Putamen (tissue), 1 donor: ENCODE measurements around the gene KCNIP2.
A peak's percentile ranks its signal among the peaks of the same experiment; 100 is the strongest.

Experiments
- DNase-seq: peaks from one replicate; pipeline ENCODE4 v3.0.0-alpha.2; 2016; ENCODE audit warnings: low spot score

The KCNIP2 gene

GRCh38 chr10:101851411-101852116 is 8.0 kb upstream of the KCNIP2 start:
- no peak for DNase-seq

DNA sequence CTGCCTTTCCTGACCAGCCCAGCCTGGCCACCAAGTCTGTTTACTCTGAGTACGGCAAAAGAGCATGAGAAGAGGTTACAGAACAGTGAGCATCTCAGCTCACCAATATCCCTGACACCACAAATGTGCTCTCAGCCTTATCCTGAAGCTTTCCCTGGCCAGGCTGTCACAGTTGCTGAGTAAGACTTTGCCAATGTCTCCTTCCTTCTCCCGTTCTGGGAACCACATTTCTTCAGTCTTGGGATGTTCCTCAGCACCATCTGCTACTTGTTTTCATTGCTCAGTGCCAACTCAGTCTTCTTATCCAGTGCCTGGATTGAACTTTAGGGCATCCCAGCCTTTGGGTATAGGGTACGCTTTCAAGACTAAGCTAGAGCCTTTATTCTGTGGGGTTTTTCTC is 7.1 kb upstream of the KCNIP2 start:
- DNase-seq = no peak

DNA sequence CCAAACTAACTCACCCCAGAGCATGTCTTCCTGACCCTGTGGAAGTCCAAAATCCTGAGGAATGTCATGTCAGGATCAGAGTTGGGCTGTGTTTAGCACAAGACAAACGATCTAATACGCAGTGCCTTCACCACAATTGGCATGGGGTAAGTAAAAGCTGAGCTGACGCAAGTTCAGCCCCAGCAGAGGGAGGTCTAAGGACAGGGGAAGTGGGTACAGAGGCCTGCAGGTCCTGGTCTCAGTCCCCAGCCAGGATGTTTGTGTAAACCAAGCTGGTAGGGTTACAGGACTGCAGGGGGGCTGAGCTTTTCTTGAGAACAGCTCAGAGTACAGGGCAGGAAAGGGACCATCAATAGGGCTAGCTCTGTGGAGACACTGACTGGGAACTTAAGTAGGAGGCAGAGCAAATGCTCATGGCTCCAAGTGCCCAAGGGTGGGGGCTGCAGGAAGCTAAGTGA is 5.3 kb upstream of the KCNIP2 start:
- no peak for DNase-seq

DNA sequence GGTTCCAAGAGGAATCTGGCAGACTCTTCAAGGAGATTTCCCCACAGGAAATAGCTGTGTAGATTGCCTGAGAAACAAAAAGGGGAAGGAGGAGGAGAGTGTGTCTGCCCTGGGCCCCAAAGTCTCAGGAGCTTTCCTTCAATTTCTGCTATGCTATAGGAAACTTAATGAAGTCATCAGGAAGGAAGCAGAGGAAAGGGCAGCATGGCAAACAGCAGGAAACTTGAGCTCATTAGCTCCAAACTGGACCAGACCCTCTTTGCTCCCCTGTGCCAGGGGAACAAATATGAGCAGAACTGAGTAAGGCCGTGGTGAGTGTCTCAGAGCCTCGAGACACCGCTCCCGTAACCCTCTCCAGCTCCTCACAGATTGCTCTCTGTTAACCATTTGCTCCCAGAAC is 4.8 kb upstream of the KCNIP2 start:
- DNase-seq = no peak

GRCh38 chr10:101845893-101846292 is 2.3 kb upstream of the KCNIP2 start:
- no peak for DNase-seq

DNA sequence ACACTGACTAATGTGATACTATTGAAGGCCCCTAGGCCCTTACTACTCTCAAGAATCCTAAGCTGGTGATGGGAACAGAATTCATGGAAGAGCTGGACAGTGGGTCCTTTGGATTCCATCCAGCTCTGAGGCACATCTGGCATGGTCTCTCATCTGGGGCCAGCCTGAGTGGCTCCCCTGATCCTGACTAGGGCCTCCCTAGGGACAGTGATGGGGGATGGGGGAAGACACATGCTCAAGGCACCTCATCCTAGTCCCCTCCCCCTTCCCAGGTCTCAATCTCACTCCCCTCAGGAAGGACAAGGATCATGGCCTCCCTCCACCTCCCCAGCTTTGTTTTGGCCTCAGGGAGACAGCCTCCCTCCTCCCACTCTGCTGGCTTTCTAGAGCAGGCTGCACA is 1.8 kb downstream of the KCNIP2 start:
- DNase-seq = no peak

DNA sequence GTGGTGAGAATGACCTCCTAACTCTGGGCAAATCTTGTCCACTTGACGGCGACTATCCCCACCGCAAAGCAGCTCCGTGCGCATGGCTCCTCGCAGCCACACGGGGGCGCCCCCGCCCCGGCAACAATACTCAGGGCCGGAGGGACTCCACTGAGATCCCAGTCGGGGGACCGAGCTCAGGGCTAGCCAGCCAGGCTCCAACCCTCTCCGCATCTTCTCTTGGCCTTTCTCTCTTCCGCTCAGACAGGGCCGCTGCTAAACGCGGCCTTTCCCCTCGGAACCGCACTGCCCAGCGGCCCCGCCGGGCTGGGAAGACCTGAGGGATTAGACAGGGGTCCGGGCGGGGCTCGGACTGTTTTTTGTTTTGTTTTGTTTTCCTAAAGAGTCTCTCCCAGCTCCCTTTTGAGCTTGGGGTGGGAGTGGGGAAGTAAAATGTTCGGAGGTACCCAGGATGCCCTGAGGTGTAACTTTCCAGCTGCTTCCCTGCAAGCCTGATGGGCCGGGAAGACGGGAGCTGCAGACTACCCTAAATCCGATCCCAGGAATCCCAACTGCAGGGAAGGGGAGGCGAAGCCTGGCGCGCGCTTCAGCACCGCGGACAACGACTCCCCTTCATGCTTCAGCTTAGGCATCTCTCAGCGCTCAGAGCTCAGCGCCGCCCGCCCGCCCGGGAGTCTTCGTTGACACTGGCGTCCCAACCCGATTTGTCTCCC is 2.7 kb downstream of the KCNIP2 start:
- peak; percentile 79 for DNase-seq

DNA sequence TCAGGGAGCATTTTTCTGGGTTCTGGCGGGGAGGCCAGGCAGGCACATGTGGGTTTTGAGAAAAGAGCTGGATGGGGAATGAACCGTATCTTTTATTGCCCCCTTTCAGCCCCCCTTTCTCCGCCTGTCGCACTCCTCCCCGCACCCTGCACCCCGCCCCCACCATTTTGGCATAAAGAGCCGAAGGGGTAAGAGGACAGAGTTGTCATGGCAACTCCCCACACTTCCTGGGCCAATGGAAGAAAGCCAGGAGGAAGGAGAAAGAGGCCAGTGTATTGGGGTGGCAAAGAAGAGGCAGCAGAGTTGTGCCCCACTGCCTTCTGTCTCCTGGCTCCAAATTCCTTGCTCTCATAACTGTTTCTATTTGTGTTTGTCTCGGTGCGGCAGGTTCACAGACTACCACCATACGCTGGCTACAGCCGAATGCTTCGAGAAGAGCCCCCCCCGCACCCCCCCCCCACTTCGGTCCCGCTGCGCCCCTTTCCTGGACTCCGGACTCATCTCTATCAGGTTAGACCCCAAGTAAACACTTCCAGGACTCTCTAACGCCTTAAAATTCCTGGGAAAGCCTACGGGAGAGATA is 3.4 kb downstream of the KCNIP2 start:
- DNase-seq = peak; percentile 57

GRCh38 chr10:101839416-101840063 is 4.1 kb downstream of the KCNIP2 start:
- DNase-seq = no peak

GRCh38 chr10:101839002-101839401 is 4.6 kb downstream of the KCNIP2 start:
- no peak for DNase-seq

GRCh38 chr10:101838416-101838970 is 5.1 kb downstream of the KCNIP2 start:
- DNase-seq = no peak

- DNase-seq = no peak
Observed at GRCh38 chr10:101837748-101838147, 5.9 kb downstream of the KCNIP2 start.

DNA sequence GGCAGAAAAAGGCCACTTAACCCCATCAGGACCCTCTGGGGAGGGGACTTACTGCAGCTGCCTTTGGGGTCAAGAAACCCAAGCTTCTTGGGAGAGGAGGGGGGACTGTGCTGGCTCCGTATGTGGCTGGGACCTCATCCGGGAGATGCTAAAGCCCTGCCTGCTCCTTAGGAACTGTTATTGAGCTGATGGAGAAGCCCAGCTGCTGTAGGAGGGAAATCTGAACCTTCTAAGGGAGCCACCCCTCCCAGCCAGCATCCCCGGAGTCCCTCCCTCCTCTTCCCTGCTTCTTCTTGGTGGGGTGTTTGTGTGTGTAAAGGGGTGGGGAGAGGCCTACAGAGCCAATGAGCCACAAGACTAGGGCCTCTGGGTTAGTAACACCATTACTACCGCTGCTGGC is 8.2 kb downstream of the KCNIP2 start:
- DNase-seq = no peak

DNA sequence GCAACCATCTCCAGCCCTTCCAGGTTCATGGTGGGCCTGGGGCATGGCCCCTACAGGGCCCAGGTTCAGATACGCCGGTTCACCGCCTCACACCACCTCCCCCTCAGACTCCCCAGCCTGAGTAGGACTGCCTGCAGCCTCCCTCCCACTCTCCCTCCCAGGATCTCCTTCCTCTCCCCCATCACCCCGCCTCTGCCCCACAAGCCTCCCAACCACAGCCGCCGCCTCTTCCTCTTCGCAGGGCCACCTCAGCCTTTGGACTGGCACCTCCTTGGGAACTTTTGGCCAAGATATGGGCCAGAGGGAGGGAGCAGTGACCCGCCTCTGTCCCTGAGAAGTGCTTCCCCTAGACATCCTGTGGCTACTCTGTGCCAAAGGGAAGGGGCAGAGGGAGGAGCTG is 9.3 kb downstream of the KCNIP2 start:
- no peak for DNase-seq

GRCh38 chr10:101833466-101833865 is 10.1 kb downstream of the KCNIP2 start:
- no peak for DNase-seq

DNA sequence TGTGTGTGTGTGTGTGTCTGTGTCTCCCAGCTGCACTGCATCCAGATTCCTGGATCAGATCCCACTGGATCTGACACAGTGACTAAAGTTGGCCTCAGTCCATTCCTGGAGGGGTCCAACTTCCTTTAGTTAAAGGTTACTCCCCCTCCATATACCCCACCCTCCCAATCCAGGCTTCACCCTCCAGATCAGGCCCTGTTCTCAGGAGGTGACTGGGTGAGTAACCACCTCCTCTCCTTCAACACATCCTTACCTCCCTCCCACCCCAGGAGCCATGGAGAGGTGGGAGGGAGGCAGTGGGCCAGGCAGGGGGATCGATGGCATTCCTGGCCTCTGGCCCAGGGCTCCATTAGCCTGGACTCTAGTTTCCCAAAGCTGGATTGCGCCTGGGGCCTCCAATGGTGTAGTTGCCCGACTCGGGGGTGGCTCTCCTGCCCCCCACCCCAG is 11.3 kb downstream of the KCNIP2 start:
- DNase-seq = no peak

GRCh38 chr10:101831169-101831811 is 12.3 kb downstream of the KCNIP2 start:
- no peak for DNase-seq

DNA sequence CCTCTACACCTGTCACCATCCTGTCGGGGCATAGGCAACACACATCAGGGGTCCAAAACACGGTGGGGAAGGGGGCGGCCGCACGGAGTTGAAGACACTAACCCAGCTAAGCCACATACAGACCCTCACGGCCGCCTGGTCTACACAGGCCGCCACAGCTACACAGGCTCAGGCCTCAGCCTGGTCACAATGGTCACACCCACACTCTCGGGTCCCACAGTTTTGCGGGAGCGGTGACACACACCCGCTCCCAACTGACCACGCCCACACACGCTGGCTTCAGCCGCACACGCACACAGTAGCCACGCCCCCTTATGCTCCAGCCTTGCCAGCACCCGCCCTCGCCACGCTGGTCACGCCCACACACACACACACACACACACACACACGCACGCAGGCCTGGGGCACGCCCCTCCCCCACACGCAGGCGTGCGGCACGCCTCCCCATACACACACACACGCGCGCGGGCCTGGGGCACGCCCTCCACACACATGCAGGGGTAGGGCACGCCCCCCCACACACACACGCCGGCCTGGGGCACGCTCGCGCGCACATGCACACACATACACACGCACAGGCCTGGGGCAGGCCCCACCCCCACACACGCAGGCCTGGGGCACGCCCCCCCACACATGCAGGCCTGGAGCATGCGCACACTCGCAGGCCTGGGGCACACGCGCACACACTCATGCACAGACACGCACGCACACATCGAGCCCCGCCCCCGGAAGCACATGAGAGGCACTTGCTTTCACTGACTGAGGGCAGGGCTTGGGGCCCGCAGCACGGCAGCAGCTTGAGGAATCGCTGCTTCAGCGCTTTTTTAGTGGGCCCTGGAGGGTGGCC is 13.1 kb downstream of the KCNIP2 start:
- DNase-seq = peak; percentile 56

- no peak for DNase-seq
Observed at GRCh38 chr10:101829561-101830315, 13.9 kb downstream of the KCNIP2 start.
